GM23338 (cell line): ENCODE measurements around the gene SHISA6. TPM values are rescaled to one million over a fixed set of nuclear protein-coding genes. Genes with fewer than 3 reads are reported as not detected.

Experiments
- ATAC-seq: fragments of 200-7000 bp; cut with Tn5 transposase; 3 replicates; pipeline ENCODE4 v1.9.1; 2020
- DNase-seq: peaks from one replicate; pipeline ENCODE4 v3.0.0-alpha.2; 2015; ENCODE audit warnings: low spot score
- H2AFZ ChIP-seq: fragments of 200-600 bp; sonication (generic); 2 replicates; pipeline ENCODE4 v1.8.0; 2016; ENCODE audit warnings: antibody characterized with exemption, mild to moderate bottlenecking, moderate library complexity
- H3F3A ChIP-seq: fragments of 200-600 bp; sonication (generic); replicated peaks from 2 replicates; pipeline ENCODE4 v1.8.0; 2017; ENCODE audit warnings: antibody characterized with exemption, mixed run types, low read depth
- H3K27ac ChIP-seq: fragments of 200-600 bp; sonication (generic); 2 replicates; pipeline ENCODE4 v1.6.1; 2016; ENCODE audit warnings: low read depth
- H3K27me3 ChIP-seq: fragments of 200-600 bp; sonication (generic); 2 replicates; pipeline ENCODE4 v1.8.0; 2016; ENCODE audit warnings: mild to moderate bottlenecking, mixed run types, moderate library complexity; ENCODE audit not compliant: insufficient read depth
- H3K36me3 ChIP-seq: fragments of 200-600 bp; sonication (generic); 2 replicates; pipeline ENCODE4 v1.8.0; 2016; ENCODE audit warnings: mild to moderate bottlenecking; ENCODE audit not compliant: insufficient read depth
- H3K4me1 ChIP-seq: fragments of 200-600 bp; sonication (generic); 2 replicates; pipeline ENCODE4 v1.8.0; 2016; ENCODE audit warnings: mild to moderate bottlenecking, moderate library complexity; ENCODE audit not compliant: insufficient read depth
- H3K4me2 ChIP-seq: fragments of 200-600 bp; sonication (generic); 2 replicates; pipeline ENCODE4 v1.7.1; 2017; ENCODE audit warnings: mixed run types
- H3K4me3 ChIP-seq: fragments of 200-600 bp; sonication (generic); 2 replicates; pipeline ENCODE4 v1.6.1; 2016; ENCODE audit warnings: mixed run types
- H3K79me2 ChIP-seq: fragments of 200-600 bp; sonication (generic); replicated peaks from 2 replicates; pipeline ENCODE4 v1.8.0; 2017; ENCODE audit warnings: mild to moderate bottlenecking; ENCODE audit not compliant: insufficient read depth
- H3K9me2 ChIP-seq: fragments of 200-600 bp; sonication (generic); 2 replicates; pipeline ENCODE4 v1.8.0; 2017; ENCODE audit not compliant: insufficient read depth
- H4K20me1 ChIP-seq: fragments of 200-600 bp; sonication (generic); replicated peaks from 2 replicates; pipeline ENCODE4 v1.8.0; 2017; ENCODE audit warnings: mild to moderate bottlenecking; ENCODE audit not compliant: insufficient read depth
- H3K27ac Mint-ChIP-seq: 2 replicates; pipeline ENCODE4 v1.8.0; 2020; ENCODE audit warnings: inconsistent platforms, mild to moderate bottlenecking, moderate library complexity, mixed read lengths
- H3K27me3 Mint-ChIP-seq: 3 replicates; pipeline ENCODE4 v1.8.0; 2022; ENCODE audit warnings: low read depth, mild to moderate bottlenecking, moderate library complexity, mixed read lengths, inconsistent platforms; ENCODE audit not compliant: insufficient read depth, poor library complexity
- H3K36me3 Mint-ChIP-seq: 3 replicates; pipeline ENCODE4 v1.8.0; 2021; ENCODE audit warnings: low read depth, mild to moderate bottlenecking, inconsistent platforms, moderate library complexity, mixed read lengths
- H3K4me1 Mint-ChIP-seq: 3 replicates; pipeline ENCODE4 v1.8.0; 2020; ENCODE audit warnings: mild to moderate bottlenecking, inconsistent platforms, mixed read lengths
- H3K4me3 Mint-ChIP-seq: 3 replicates; pipeline ENCODE4 v1.8.0; 2021; ENCODE audit warnings: moderate library complexity, mild to moderate bottlenecking, inconsistent platforms, mixed read lengths
- H3K9me3 Mint-ChIP-seq: 3 replicates; pipeline ENCODE4 v1.8.0; 2020; ENCODE audit warnings: moderate library complexity, mild to moderate bottlenecking, inconsistent platforms, mixed read lengths
- CREB1 ChIP-seq: fragments of 250-450 bp; sonication (Bioruptor Pico); IDR thresholded peaks from 2 replicates; pipeline ENCODE4 v1.5.0; 2020; ENCODE audit warnings: low read depth, mild to moderate bottlenecking, moderate library complexity
- EZH2 ChIP-seq: fragments of 200-600 bp; sonication (generic); IDR thresholded peaks from one replicate; pipeline ENCODE4 v1.8.0; 2017; ENCODE audit warnings: antibody characterized with exemption, mild to moderate bottlenecking, low read depth; ENCODE audit not compliant: unreplicated experiment
- EZH2phosphoT487 ChIP-seq: fragments of 200-600 bp; sonication (generic); IDR thresholded peaks from one replicate; pipeline ENCODE4 v1.8.1; 2018; ENCODE audit warnings: antibody characterized with exemption; ENCODE audit not compliant: unreplicated experiment
- JUNB ChIP-seq: IDR thresholded peaks from one replicate; pipeline ENCODE4 v1.6.1; 2016; ENCODE audit warnings: antibody characterized with exemption; ENCODE audit not compliant: unreplicated experiment
- NANOG ChIP-seq: IDR thresholded peaks from 2 replicates; pipeline ENCODE4 v1.6.1; 2016; ENCODE audit warnings: antibody characterized with exemption, borderline replicate concordance
- POLR2AphosphoS5 ChIP-seq: IDR thresholded peaks from 2 replicates; pipeline ENCODE4 v1.6.1; 2016; ENCODE audit warnings: antibody characterized with exemption, low read depth
- ZNF114 ChIP-seq: fragments of 250-450 bp; sonication (Bioruptor Pico); IDR thresholded peaks from 2 replicates; pipeline ENCODE4 v1.5.0; 2020; ENCODE audit warnings: mild to moderate bottlenecking, moderate library complexity
- ZNF331 ChIP-seq: fragments of 250-450 bp; sonication (Bioruptor Pico); IDR thresholded peaks from 2 replicates; pipeline ENCODE4 v1.5.0; 2020; ENCODE audit warnings: low read depth, mild to moderate bottlenecking, moderate library complexity
- polyA plus RNA-seq: library from polyadenylated mRNA; unstranded; fragments of >200 nt; fragmentation: Nextera tagmentation; extraction: Ambion mirVana; gene quantifications from 2 replicates; pipeline ENCODE4 v1.2.1, GENCODE V29; 2016
- total RNA-seq: library from RNA; depleted of rRNA; stranded (reverse); fragments of >200 nt; shearing (Covaris generic); gene quantifications from 2 replicates; pipeline ENCODE4 v1.2.3, GENCODE V29; 2014
- TF ChIP-seq, protein P1 (sequence below): IDR thresholded peaks from one replicate; pipeline ENCODE4 v1.6.1; 2018; ENCODE audit warnings: antibody characterized with exemption; ENCODE audit not compliant: unreplicated experiment
- TF ChIP-seq, protein P2 (sequence below): fragments of 250-450 bp; sonication (Bioruptor Pico); IDR thresholded peaks from 2 replicates; pipeline ENCODE4 v1.5.0; 2020; ENCODE audit warnings: mild to moderate bottlenecking, moderate library complexity
- TF ChIP-seq, protein P3 (sequence below): IDR thresholded peaks from 2 replicates; pipeline ENCODE4 v1.6.1; 2016; ENCODE audit warnings: antibody characterized with exemption

Gene SHISA6
- total and polyA plus RNA-seq, 2 experiments from 2014 or later, result 0.52 TPM; not detected in 1

DNA sequence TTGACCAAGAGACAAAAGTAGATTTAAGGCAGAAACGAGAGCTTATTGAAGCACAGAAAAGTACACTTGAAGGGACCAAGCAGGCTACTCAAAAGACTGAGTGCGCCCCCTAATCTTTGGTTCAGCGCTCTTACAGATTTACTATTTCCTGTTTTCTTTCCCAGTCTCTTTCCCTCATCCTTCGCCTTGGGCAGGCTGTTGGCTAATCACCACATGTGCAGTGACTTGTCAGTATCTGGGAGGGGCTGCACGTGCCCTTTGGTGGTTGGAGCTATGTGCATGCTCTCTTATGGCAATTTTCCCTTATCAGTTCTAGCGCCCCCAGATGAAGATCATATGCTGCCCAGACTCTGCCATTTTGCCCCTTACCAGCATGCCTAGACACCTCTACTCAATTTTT, 35.4 kb upstream of the SHISA6 start (continued):
- TF ChIP-seq, protein P1, sequence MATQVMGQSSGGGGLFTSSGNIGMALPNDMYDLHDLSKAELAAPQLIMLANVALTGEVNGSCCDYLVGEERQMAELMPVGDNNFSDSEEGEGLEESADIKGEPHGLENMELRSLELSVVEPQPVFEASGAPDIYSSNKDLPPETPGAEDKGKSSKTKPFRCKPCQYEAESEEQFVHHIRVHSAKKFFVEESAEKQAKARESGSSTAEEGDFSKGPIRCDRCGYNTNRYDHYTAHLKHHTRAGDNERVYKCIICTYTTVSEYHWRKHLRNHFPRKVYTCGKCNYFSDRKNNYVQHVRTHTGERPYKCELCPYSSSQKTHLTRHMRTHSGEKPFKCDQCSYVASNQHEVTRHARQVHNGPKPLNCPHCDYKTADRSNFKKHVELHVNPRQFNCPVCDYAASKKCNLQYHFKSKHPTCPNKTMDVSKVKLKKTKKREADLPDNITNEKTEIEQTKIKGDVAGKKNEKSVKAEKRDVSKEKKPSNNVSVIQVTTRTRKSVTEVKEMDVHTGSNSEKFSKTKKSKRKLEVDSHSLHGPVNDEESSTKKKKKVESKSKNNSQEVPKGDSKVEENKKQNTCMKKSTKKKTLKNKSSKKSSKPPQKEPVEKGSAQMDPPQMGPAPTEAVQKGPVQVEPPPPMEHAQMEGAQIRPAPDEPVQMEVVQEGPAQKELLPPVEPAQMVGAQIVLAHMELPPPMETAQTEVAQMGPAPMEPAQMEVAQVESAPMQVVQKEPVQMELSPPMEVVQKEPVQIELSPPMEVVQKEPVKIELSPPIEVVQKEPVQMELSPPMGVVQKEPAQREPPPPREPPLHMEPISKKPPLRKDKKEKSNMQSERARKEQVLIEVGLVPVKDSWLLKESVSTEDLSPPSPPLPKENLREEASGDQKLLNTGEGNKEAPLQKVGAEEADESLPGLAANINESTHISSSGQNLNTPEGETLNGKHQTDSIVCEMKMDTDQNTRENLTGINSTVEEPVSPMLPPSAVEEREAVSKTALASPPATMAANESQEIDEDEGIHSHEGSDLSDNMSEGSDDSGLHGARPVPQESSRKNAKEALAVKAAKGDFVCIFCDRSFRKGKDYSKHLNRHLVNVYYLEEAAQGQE, result no peak
- TF ChIP-seq JUNB (no peak), EZH2phosphoT487 (no peak), NANOG (no peak), POLR2AphosphoS5 (no peak)

DNA sequence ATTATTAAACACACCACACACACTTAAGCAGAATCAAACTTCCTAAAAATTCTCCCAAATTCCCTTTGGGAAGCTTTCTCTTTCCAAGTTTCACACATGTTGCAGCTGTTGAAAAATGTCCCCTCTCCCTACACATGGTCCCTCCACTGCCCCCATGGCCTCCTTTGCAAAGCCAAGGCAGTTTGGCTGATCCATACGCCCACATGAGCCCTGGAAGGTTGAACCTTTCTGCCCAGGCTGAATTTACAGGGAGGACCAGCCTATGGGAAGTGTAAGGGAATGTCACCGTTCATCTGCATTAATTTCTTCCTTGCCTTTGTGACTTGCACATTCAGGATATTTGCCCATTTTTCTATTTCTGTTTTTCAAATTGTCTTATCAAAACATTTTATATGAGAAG, 31.1 kb upstream of the SHISA6 start:
- H3K9me3 Mint-ChIP-seq, result peaks cover 100% of the 10 kb centered on the region
- Histone ChIP-seq H3K4me2 (no peak overlapping the region), H3K79me2 (no peaks in the 10 kb centered on the region), H3F3A (no peaks in the 10 kb centered on the region), H3K27me3 (no peaks in the 10 kb centered on the region), H3K4me1 (no peaks in the 10 kb centered on the region), H3K4me3 (no peak overlapping the region), H3K27ac (no peak overlapping the region), H3K36me3 (peaks cover 5% of the 10 kb centered on the region), H2AFZ (no peak overlapping the region), H3K9me2 (no peaks in the 10 kb centered on the region), H4K20me1 (no peaks in the 10 kb centered on the region)
- no peak overlapping the region for H3K27ac Mint-ChIP-seq
- DNase-seq (no peak), ATAC-seq (no peak)
- peaks cover 59% of the 10 kb centered on the region for H3K36me3 Mint-ChIP-seq
- H3K27me3 Mint-ChIP-seq, result peaks cover 6% of the 10 kb centered on the region
- no peaks in the 10 kb centered on the region for H3K4me1 Mint-ChIP-seq
- no peak overlapping the region for H3K4me3 Mint-ChIP-seq
- TF ChIP-seq, protein P1, result no peak
- no peak for TF ChIP-seq CREB1 (CRISPR knock-in tag)
- no peak for TF ChIP-seq EZH2
- TF ChIP-seq, protein P2, sequence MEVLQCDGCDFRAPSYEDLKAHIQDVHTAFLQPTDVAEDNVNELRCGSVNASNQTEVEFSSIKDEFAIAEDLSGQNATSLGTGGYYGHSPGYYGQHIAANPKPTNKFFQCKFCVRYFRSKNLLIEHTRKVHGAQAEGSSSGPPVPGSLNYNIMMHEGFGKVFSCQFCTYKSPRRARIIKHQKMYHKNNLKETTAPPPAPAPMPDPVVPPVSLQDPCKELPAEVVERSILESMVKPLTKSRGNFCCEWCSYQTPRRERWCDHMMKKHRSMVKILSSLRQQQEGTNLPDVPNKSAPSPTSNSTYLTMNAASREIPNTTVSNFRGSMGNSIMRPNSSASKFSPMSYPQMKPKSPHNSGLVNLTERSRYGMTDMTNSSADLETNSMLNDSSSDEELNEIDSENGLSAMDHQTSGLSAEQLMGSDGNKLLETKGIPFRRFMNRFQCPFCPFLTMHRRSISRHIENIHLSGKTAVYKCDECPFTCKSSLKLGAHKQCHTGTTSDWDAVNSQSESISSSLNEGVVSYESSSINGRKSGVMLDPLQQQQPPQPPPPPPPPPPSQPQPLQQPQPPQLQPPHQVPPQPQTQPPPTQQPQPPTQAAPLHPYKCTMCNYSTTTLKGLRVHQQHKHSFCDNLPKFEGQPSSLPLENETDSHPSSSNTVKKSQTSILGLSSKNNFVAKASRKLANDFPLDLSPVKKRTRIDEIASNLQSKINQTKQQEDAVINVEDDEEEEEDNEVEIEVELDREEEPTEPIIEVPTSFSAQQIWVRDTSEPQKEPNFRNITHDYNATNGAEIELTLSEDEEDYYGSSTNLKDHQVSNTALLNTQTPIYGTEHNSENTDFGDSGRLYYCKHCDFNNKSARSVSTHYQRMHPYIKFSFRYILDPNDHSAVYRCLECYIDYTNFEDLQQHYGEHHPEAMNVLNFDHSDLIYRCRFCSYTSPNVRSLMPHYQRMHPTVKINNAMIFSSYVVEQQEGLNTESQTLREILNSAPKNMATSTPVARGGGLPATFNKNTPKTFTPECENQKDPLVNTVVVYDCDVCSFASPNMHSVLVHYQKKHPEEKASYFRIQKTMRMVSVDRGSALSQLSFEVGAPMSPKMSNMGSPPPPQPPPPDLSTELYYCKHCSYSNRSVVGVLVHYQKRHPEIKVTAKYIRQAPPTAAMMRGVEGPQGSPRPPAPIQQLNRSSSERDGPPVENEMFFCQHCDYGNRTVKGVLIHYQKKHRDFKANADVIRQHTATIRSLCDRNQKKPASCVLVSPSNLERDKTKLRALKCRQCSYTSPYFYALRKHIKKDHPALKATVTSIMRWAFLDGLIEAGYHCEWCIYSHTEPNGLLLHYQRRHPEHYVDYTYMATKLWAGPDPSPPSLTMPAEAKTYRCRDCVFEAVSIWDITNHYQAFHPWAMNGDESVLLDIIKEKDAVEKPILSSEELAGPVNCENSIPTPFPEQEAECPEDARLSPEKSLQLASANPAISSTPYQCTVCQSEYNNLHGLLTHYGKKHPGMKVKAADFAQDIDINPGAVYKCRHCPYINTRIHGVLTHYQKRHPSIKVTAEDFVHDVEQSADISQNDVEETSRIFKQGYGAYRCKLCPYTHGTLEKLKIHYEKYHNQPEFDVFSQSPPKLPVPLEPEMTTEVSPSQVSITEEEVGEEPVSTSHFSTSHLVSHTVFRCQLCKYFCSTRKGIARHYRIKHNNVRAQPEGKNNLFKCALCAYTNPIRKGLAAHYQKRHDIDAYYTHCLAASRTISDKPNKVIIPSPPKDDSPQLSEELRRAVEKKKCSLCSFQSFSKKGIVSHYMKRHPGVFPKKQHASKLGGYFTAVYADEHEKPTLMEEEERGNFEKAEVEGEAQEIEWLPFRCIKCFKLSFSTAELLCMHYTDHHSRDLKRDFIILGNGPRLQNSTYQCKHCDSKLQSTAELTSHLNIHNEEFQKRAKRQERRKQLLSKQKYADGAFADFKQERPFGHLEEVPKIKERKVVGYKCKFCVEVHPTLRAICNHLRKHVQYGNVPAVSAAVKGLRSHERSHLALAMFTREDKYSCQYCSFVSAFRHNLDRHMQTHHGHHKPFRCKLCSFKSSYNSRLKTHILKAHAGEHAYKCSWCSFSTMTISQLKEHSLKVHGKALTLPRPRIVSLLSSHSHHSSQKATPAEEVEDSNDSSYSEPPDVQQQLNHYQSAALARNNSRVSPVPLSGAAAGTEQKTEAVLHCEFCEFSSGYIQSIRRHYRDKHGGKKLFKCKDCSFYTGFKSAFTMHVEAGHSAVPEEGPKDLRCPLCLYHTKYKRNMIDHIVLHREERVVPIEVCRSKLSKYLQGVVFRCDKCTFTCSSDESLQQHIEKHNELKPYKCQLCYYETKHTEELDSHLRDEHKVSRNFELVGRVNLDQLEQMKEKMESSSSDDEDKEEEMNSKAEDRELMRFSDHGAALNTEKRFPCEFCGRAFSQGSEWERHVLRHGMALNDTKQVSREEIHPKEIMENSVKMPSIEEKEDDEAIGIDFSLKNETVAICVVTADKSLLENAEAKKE, result no peak
- no peak for TF ChIP-seq EZH2phosphoT487
- TF ChIP-seq JUNB, result no peak
- TF ChIP-seq ZNF331 (CRISPR knock-in tag), result no peak
- TF ChIP-seq, protein P3, sequence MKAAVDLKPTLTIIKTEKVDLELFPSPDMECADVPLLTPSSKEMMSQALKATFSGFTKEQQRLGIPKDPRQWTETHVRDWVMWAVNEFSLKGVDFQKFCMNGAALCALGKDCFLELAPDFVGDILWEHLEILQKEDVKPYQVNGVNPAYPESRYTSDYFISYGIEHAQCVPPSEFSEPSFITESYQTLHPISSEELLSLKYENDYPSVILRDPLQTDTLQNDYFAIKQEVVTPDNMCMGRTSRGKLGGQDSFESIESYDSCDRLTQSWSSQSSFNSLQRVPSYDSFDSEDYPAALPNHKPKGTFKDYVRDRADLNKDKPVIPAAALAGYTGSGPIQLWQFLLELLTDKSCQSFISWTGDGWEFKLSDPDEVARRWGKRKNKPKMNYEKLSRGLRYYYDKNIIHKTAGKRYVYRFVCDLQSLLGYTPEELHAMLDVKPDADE, result no peak
- no peak for TF ChIP-seq ZNF114
- no peak for TF ChIP-seq NANOG
